Erythroblast (primary cell): Measurements from ENCODE around the gene MT1B.

Source experiments
- GATA1 ChIP-seq: IDR thresholded peaks from 2 replicates; pipeline ENCODE4 v1.6.1; 2011; ENCODE audit warnings: low read depth, mild to moderate bottlenecking, control low read depth, low read length, moderate library complexity
- POLR2A ChIP-seq: IDR thresholded peaks from 2 replicates; pipeline ENCODE4 v1.6.1; 2011; ENCODE audit warnings: mild to moderate bottlenecking, low read length

DNA sequence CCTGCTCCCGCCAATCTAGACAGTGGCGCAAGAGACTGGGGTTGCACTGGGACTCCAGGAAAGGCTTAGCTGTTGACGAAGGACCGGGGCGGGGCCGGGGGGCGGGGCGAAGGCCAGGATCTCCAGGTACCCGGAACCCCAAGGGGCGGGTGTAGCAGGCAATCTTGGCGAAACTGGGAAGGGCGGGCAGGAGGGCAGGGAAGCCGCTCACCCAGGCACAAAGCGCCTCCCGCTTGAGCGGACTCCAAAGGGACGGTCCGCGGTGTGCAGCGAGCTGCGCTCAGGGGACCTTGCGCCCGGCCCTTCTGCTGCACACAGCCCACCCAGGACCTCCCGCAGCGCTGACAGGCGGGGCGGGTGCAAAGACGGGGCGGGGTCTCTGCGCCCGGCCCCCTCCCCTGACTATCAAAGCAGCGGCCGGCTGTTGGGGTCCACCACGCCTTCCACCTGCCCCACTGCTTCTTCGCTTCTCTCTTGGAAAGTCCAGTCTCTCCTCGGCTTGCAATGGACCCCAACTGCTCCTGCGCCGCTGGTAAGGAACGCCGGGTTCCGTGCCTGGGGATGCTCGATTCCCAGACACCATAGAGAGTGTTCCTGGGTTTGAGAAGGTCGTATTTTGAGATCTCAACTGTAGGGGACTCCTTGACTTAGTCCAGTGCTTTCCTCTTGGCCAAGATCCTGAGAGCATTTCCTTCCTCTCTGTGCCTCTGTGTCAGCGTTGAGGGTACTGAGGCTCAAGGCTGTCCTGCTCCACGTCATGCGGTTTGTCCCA is 6.1 kb downstream of the MT1B start, which contains the start of gene MT1F:
- TF ChIP-seq POLR2A = no peak
- TF ChIP-seq GATA1 = no peak
